Measurements from ENCODE around the gene TNNI3.
"Not testable (repeated sequence)": the region's sequence is repeated elsewhere in the genome, so short reads cannot be mapped to it uniquely, and the experiment has no call there.

TNNI3 gene

DNA sequence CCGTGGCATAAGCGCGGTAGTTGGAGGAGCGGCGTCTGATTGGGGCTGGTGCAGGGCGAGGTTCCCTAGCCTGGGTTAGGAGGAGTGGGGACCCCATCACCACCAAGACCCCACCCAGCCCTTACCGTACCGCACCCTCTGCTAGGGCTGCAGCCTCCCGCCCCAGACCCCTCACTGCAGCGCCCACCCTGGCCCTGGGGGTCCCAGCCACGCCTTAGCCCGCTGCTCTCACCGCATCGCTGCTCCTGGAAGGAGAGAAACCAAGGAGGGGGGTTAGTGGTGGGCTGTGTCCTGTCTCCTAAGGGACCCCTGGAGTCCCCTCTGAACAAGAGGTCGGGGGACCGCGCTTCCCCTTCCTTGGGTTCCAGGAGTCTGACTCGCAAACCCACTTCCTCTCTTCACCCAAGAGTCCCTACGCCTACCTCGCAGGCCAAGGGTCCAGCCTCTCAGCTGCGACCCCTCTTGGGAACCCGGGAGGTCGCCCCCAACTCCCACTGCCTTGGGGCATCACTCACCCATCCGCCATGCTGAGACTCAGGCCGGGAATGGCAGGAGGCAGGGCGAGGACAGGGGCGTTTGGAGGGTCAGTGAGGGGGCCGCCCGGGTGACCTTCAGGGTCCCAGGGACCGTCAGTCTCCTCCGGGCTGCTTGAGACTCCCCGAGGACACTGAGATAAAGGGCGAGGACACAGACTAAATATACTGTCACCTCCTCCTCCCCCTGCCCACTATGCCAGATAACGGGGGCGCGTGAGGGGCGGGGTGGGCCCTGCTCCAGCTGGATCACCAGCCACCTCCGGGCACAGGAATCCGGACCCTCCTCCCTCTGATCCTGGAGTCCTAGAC, at the start of gene TNNI3:
TNNI3 (minus strand) TSS at position 669 of the 845 bp plus-strand sequence; CDS start at position 526, 143 bp downstream.
- no peak for DNase-seq

GRCh38 chr19:55206664-55207500, 49.4 kb upstream of the TNNI3 start:
- peak; percentile 81 for DNase-seq

- not testable (repeated sequence) for DNase-seq
Measured at GRCh38 chr19:55202199-55202598, 44.7 kb upstream of the TNNI3 start.

DNA sequence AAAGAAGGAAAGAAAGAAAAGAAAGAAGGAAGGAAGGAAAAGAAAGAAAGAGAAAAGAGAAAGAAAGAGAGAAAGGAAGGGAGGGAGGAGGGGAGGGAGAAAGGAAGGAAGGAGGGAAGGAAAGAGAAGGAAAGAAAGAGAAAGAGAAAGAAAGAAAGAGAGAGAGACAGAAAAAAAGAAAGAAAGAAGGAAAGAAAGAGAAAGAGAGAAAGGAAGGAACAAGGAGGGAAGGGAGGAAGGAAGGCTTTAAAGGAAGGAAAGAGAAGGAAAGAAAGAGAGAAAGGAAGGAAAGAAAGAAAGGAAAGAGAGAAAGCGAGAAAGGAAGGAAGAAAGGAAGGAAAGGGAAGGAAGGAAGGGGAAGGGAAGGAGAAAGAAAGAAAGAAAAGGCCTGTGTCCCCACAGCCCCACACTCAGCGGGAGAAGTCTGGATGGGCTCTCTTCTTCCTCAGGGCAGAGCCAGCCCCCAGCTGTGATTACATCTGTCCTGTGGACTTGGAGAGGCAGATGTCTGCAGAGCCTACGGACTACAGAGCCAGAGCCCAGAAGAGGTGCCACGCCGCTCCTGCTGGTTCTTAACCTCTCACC, 42.2 kb upstream of the TNNI3 start:
- no peak for DNase-seq

DNA sequence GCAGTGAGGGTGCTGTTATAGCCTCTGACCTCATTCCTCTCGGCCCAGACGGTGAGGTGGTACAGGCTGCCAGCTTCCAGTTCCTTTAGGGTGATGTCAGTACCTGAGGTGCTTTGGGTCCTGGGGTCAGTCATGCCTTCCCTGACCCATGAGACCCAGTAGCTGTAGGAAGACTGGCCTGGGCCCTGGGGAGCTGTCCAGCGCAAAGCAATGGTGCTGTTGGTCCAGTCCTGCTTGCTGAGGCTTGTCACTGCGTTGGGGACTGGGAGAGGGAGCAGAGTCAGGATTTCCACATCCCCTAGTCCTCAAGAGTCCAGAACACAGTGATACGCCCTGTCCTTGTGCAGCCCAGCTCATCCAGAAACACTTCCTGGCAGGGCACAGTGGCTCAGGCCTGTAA, 41.1 kb upstream of the TNNI3 start:
- DNase-seq = no peak

DNA sequence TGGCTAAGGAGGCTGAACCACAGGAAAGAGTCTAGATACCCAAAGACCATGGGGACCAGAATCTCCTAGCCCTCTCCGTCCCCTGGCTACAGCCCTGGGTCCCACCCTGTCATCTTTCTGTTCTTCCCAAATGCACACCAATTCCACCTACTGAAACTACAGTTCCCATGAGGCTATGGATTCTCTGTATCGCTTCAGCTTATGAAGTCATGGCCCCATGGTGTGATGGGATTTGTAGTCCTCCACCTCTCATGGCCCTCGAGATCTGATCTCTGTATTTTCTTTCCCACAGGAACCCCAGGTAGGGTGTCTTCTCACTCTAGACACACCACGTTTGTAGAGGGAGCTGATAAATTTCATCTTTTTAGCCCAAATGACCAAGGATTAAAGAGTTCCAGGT, 40.0 kb upstream of the TNNI3 start:
- DNase-seq = no peak

GRCh38 chr19:55196803-55197202, 39.3 kb upstream of the TNNI3 start:
- DNase-seq = no peak

GRCh38 chr19:55193481-55193880, 35.9 kb upstream of the TNNI3 start:
- DNase-seq = no peak

- DNase-seq = no peak
Measured at GRCh38 chr19:55189403-55189835, 31.9 kb upstream of the TNNI3 start.

DNA sequence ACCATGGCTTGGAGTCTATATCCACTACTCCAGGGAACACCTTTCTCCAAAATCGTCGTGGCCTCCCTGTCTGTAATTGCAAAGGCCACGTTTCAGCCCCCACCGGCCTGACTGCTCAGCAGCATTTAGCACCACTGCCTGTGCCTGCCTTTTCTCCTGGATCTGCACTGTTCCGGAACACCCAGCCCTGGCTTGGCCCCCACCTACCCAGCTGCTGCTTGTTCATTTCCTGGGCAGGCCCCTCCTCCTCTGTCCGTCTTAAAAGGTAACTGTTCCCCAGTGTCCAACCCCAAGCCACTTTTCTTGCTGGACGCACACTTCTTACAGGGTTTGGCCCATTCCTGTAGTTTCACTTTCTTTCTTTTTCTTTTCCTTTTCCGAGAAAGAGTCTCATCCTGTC, 31.1 kb upstream of the TNNI3 start:
- no peak for DNase-seq

GRCh38 chr19:55186080-55186479, 28.5 kb upstream of the TNNI3 start:
- DNase-seq = no peak

- no peak for DNase-seq
Measured at GRCh38 chr19:55181740-55182139, 24.2 kb upstream of the TNNI3 start.

DNA sequence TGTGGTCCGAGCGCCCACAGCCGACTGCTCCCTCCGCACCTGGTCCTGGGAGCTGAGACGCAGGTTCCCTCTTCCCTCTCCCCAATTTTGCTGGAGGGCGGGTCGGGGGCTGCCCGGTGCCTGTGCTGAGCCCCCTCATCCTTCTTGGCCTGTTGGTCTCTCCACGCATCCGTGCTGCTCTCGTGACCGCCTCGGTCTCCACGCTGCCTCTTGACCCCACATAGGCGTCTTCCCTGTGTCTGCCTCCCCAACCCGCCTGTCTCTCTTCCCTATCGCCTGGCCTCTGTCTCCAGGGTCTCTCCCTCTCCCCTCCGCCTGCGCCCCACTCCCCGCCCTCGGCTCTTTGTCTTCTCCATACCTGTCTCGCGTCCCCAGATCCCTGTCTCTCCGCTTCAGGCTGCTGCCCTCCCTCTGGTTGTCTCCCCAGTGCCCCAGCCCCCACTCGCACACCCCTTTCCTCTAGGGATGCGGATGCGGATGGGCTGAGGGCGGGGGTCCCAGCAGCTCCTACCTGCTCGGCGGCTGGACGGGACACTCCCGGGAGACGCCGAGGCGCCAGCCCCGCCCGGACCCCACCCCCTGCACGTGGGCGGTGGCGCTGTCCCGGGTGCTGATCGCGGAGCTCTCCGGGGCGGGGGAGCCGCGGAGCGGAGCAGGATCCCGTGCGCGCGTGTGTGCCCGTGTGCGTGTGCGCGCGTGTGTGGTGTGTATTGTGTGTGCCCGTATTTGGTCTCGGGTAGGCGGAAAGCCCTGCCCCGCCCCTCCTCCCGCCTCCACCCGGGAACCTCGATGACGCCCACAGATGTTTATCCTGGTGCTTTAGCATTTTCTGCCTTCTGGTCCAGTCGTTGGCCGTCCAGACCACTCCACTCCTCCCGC, 22.3 kb upstream of the TNNI3 start, which contains the start of gene SYT5:
SYT5 (minus strand) TSS at position 684 of the 879 bp plus-strand sequence. CDS start 1,248 bp downstream, outside the sequence.
- no peak for DNase-seq

DNA sequence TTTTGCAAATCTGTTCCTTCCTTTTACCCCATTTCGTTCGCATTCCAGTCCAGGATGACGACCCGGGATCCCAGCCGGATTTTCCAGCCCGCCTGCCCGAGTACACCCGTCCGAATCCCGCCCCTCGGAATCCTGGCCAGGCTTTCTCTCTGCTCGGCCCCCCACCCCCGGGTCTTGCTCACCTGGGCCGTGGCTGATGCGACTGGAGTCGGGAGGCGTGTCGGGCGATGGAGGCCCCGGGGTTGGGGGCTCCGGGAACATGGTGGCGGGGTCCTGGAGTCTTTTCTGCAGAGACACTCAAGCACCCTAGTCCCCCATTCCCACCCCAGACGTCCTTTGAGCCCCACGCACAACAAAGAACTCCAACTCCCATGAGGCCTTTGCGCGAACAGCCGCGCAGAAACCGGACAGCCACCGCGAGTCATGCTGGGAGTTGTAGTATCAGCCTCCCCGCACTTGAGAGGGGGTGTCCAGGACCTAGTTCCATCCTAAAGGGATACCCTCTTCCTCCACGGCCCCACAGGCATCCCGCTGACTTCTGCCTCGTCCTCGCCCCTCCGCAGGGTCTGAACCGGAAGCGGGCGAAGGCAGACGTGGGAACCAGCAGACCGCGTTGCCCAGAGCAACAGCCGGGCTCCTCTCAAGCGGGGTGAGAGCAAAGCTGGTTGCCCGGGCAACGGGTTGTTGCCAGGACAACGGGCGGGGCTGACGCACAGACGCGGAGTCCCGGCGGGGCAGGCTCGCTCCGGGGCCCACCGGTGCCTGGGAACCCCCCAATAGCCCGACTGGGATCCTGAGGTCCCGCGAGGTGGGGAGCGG, 21.5 kb upstream of the TNNI3 start:
- DNase-seq = peak; percentile 75

DNA sequence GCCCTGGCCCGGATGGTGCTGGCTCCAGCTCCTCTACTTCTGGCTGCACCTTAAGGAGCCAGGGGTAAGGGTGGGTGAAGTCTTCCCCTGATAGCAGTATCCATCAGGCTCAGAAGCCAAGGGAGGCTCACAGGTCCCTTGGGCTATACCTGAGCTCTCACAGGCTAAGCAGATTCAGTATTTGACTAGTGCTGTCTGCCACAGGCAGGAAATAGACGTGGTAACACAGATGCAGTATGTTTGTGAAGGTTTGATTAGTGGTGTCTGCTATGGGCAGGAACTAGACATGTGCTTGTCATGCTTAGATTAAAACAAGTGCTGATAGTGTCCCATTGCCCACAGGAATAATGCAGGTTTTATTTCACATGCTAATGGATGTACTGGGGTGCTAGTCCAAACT, 18.5 kb upstream of the TNNI3 start:
- DNase-seq = no peak

- DNase-seq = no peak
Measured at GRCh38 chr19:55175117-55175867, 17.8 kb upstream of the TNNI3 start.

DNA sequence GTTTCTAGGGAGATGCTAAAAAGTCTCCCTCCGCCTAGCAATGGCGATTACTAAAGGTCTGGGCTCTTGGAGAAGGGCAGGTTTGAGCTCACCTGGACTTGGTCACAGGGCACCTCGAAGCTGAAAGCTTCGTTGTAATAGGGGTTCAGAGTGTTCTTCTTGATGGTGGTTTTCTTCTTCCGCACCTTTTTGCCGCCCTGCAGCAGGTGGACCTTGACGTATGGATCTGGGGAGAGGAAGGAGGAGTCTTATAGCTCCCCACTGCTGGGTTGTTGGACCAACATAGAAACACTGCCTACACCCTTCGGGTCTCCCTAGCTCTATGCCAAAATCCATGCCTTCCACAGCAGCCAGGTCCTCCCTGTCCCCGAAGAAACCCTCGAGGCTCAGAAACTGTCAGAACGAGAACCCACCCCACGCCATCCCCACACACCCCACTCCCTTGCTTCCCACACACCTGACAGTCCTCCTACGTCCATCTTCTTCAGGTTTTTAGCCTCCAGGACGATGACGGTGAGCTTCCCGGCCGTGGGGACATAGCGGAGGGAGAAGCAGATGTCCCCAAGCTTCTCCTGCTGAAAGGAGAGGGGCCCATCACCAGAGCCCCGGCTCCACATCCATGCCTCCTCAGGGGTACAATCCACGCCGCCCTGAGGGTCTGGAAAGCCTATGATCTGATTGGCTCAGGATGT, 17.0 kb upstream of the TNNI3 start:
- no peak for DNase-seq

DNA sequence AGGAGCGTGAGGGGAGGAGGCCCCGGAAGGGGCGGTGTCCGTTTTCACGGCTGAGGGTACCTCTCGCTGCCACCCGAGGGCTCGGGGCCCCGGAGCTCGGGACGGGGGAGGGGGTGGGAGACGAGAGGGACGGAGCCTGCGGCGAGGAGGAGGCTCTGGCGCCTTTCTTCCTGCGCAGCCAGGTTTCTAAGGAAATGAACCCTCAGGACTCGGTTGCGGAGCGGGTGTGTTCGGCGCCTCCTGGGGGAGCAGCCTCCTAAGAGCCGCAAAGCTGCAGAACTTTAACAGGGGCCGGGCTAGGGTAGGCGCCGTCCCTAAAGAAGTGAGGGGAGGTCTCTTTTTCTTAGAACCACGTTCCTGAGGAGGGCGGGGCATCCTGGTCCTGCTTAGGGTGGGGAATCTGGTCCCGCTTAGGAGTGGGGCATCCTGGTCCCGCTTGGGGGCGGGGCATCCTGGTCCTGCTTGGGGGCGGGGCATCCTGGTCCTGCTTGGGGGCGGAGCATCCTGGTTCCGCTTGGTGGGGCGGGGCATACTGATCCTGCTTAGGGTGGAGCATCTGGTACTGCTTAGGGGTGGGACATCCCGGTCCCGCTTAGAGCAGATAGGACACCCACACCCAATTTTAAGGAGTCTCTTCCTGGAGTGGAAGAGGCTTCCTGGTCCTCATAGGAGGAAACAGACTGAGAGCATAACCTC, 16.3 kb upstream of the TNNI3 start:
- no peak for DNase-seq

- no peak for DNase-seq
Measured at GRCh38 chr19:55173186-55173713, 15.7 kb upstream of the TNNI3 start.
